B cell (primary cell): ENCODE results near the gene CFL1.

ENCODE experiments used
- CTCF ChIP-seq: fragments of 200-600 bp; IDR thresholded peaks from one replicate; pipeline ENCODE4 v1.8.0; 2022; ENCODE audit warnings: antibody characterized with exemption, mild to moderate bottlenecking
- EZH2 ChIP-seq: IDR thresholded peaks from 2 replicates; pipeline ENCODE4 v1.6.1; 2012; ENCODE audit warnings: borderline replicate concordance, low read depth, mild to moderate bottlenecking, moderate library complexity, low read length; ENCODE audit not compliant: insufficient read depth, poor library complexity, severe bottlenecking

GRCh38 chr11:65898656-65899355, 40.8 kb upstream of the CFL1 start:
- TF ChIP-seq CTCF (no peak), EZH2 (no peak)
